HG03432 (cell line): Measurements from ENCODE around the gene SMURF1.

Experiments
- ATAC-seq: cut with Tn5 transposase; IDR thresholded peaks from one replicate; pipeline ENCODE4 v1.9.1; 2021; ENCODE audit warnings: mild to moderate bottlenecking, moderate library complexity; ENCODE audit not compliant: unreplicated experiment

Gene SMURF1

DNA sequence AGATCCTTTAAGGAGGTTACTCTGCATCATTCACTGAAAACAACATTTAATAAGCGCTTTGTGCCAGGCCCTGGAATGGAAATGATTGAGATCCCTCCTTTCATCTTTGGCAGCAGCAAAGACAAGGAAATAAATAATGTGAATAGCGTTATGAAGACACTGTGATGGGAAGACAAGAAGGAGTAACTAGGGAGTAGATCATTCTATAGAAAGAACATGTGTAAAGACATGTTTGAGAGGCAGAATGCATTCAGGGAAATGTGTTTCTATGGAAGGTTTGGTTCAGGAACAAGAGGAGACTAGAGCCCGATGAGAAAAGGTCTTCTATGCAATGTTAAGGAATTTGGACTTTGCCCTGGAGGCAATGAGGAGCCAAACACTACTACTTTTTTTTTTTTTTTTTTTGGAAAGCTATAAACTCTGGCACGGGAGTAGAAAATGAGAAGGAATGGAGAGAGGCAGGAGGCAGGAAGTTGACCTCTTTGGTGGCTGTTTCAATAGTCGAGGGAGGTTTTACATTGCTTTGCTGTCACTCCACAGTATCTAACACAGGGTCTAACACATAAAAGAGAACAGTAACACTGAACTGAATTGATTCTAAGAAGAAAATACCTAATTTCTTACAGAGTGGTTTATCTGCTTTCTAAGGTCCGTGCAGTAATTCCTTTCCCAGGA is 44.9 kb downstream of the SMURF1 start:
- ATAC-seq: no peak

DNA sequence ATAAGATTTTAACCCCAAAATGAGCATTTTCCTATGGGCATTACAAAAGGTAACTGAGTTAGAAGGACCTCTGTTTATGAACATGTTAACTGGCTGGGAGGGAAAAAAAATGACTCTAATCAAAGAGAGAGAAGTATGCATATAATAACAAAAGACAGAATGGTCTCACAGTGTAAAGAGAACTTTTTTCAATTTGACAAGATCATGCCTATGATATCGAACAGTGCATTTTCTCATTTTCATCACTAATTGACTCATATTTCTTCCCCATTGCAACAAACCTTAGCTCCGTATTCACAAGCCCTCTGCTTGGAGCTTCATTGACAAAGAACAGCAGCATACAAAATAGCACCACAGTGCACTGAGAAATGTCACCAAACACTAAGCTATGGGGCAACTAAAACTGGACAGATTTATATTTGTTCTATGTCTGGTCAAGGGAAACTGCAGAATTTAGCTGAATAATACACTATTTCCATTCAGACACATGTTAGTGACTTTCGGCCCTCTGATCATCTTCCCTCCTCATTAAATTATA is 45.6 kb downstream of the SMURF1 start:
- no peak for ATAC-seq

DNA sequence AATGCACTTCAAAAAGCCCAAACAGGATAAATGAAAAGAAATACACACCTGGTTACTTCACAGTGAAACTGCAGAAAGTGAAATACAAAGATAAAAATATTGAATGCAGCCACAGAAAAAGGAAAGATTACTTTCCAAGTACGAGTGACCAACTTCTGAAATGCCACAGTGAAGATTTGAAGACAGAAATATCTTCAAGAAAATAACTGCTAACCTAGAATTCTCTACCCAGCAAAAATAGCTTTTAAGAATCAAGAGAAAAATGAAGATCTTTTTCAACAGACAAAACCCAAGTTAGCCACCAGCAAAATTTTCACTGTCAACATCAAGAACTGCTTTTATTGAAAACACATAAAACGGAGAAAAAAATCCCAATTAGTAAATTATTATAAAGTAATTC is 46.2 kb downstream of the SMURF1 start:
- no peak for ATAC-seq

DNA sequence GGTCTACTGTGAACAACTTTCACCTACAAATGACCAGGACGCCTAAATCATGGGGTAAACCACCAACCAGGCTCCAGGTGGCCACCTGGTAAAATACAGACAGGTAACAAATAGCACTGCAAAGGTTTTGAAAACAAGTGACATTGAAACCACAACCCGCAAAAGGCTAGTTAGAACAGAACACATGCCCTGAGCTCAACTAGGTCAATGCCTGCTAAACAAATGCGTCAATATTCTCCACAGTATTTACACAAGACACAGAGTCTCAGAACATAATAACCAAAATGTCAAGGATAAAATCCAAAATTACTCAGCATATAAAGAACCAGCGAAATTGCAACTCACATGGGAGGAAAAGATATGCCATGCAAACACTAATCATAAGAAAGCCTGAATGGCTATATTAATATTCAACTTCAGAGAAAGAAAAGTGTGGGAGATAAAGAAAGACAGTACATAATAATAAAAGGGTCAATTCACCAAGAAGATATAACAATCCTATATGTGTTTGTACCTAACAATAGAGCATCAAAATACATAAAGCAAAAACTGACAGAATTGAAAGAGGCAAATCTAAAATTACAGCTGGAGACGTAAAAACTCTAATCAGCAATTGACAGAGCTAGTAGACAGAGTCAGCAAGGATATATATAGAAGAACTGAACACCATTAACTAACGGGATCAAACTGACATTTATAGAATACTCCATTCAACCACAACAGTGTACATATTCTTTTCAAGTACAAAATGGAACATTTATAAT is 47.6 kb downstream of the SMURF1 start:
- ATAC-seq: no peak

DNA sequence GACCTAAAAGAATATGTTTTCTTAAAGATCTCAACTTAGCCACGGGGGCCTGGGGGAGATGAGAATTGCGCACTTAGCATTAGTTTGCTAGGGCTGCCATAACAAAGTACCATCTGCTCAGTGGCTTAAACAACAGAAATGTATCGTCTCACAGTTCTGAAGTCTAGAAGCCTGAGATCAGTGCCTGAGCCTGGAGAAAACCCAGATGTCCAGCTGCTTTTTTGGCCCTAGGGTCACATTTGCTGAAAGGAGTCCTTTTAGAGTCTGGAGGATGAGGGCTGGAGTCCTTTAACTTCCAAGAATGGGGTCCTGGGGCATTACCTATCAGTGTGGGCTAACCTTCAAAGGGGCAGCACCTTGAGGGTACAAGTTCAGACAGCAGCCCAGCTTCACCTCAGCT is 48.2 kb downstream of the SMURF1 start:
- no peak for ATAC-seq

DNA sequence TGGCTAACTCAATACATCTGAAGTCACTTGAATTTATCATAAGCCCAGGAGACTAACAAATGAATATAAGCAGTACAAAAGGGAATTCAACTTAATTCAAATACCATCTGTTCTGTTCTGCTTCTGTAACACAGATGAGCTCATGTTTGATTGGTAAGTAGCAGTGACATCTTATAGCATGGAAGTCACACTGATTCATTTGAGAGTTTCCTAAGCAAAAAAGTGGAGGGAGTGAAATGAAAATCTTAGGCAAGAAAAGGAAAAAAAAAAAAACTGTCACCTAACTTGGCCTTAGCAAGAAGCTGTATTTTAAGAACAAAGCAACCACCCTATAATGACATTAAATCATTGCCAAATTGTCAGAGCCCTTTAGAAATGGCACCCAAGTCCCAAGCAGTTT is 49.5 kb downstream of the SMURF1 start:
- no peak for ATAC-seq

DNA sequence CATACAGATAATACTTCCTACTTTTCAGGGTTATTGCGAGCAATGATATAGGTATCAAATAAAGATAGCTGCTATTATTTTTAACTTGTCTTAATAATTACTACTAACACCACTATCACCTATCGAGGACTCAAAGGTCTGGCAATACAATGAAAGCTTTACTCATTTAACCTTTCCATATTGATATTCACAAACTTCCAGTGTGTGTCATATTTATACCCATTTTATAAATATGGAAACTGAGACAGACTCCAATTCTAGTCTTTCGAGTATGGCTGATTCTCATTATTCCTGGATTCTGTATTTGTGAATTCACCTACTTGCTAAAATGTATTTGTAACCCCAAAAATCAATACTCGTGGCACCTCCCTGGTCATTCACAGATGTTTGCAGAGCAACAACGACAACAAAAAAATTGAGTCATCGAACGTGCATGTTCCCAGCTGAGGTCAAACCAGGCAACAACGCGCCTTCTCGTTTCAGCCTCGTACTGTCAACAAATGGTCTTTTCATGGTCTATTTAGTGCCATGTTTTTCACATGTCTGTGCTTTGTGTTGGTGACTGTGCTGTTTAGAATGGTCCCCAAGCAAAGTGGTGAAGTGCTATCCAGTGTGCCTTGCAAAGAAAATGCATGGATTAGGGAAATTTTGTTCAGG is 51.7 kb downstream of the SMURF1 start:
- ATAC-seq: no peak

DNA sequence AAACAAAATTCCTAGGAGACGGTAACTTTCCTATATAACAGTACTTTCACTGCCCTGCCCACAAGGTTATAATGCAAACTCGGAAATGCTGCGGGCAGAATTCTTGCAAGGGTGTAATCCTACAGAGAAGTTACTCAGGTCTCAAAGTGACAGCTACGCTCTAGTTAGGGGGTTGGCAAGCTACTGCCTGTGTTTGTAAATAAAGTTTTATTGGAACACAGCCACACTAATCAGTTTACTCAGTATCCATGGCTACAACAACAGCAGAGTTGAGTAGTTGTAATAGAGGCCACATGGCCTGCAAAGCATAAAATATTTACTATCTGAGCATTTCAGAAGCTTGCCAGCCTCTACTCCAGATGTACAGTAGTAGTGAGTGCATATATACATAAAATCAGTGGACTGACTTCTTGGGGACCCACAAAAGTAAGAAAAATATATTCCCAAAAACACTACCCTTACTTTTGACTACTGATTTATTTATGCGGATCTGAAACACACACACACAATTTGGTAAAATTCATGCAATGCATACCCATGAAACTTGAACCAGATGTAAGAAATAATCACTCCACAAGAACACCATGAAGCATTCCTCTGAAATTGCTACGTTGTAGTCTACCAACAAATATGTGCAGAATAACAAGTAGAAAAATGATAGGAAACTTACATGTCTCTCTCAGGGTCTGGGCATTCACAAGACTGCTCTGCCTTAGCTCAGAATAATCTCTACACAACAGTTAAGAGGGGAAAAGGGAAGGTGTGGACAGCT is 53.0 kb downstream of the SMURF1 start:
- ATAC-seq: no peak

DNA sequence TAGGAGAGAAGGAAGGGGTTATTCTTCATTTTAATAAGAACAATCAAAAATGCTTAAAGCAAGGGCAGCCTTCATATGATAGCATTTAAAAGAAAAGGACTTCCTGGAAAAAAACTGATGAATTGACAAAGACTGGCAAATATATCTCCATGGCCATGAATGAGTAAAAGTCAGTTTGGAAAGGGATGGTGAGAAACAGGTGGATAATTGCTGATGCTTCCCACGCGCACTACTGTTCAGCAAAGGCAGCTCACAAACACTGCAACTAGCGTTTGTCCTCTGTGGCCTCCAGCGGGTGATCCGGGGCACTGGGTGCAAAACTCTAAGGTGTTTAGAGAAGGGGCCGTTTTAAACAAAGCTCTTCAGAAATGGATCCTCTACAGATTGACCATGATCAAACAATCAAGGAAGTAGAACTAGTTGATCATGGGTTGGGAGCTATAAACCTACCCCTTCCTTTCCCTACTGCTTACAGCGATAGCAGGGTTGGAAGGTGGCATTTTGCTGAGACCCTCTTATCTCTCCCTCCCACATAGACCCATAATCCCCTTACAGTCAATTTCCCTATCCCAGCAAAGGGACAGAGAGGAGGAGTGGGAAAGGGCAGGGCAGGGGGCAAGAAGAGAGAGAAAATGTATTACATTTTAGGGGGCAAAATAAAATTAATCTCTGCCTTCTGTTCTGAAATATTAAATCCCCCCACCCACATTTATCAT is 53.8 kb downstream of the SMURF1 start:
- no peak for ATAC-seq

DNA sequence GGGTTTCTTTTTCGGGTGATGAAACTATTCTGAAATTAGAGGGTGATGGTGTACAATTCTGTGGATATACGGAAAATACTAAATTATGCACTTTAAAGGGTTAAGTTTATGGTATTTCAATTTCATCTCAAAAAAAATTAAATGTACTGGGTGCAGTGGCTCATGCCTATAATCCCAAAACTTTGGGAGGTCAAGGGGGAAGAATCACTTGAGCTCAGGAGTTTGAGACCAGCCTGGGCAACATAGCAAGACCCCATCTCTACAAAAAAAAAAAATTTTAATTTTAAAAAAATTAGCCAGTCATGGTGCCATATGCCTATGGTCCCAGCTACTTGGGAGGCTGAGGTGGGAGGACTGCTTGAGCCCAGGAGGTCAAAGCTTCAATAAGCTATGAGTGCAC is 57.0 kb downstream of the SMURF1 start:
- no peak for ATAC-seq

DNA sequence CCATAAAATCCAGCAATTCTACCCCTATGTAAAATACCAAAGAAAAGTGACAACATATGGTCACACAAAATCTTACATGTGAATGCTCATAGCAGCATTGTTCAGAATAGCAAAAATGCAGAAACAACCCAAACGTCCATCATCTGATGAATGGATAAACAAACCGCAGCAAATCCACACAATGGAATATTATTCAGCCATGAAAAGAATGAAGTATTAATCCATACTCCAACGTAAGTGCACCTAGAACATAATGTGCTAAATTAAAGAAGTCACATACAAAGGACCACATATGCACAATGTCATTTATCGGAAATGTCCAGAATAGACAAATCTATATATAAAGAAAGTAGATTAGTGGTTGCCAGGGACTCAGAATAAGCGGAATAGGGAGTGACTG is 57.4 kb downstream of the SMURF1 start:
- no peak for ATAC-seq

DNA sequence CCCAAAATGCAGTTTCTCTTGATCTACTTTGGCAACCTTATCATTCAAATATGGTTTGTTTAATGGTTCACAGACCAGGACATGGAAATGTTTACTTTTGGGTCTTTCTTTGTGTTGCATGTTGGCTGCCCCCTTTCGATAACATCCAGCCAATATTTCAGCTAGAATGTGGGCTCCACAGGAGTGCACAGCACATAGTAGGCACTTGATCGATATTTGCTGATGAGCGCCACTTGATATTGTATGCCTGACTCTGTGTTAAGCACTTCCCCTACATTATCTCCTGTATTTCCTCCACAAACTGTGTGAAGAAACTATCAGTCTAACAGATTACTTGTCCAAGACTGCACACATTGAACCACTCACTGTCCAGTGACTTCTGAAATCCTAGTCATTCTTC is 60.2 kb downstream of the SMURF1 start:
- no peak for ATAC-seq

DNA sequence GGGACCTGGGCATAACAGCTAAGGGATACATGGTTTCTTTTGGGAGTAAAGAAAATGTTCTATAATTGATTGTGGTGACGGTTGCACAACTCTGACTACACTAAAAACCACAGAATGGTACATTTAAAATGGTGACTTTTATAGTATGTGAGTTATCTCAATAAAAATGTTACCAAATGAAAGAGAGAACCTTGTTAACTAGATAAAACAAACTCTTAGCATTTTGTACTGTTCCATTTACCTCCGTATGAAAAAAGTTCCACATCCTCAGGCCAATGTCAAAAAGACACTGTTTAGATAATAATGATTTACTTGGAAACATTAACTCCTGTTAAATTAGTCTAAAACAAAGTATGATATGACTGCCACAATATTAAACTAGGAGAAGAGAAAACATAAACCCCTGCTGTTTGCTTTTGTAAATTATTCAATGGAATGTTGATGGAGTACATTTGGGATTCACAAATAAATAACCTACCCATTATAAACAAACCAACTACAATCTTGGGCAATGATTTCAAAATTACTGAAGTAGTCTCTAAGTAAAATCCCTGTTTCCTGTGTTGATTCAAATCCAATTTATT is 60.7 kb downstream of the SMURF1 start:
- no peak for ATAC-seq

DNA sequence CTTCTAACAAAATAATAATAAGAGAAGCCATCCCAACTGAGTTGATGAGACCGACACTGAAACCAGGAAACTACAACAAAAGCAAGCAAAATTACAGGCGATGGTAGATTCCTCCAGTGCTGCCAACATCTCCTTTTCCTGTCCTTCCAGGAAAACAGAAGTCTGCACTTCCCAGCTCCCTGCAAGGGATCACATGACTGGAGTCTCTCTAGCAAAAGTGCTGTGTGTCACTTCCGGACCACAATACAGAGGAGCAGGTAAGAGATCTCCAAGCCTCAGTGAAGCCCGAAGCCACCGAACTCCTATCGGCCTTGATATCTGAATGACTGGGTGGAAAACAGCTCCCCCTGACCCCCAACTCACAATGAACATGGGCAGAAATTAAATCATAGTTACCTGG is 63.2 kb downstream of the SMURF1 start:
- no peak for ATAC-seq

DNA sequence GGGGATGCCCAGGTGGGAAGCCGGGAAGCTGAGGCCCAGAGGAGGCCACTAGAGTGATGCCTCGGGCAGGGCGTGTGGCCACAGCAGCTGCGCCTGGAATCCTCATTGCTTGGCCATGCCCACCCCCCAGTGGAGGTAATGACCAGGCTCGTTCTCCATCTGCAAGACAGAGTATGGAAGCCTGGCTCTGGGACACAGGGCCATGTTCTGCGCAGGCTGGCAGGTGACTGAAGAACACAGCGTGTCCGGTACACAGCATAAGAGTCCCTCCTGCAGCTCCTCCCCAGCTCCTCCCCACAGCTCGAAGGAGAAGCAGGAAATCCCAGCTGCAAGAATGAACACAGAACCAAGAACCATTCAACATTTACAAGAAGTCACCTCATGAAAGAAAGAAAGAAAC is 64.8 kb downstream of the SMURF1 start:
- no peak for ATAC-seq

DNA sequence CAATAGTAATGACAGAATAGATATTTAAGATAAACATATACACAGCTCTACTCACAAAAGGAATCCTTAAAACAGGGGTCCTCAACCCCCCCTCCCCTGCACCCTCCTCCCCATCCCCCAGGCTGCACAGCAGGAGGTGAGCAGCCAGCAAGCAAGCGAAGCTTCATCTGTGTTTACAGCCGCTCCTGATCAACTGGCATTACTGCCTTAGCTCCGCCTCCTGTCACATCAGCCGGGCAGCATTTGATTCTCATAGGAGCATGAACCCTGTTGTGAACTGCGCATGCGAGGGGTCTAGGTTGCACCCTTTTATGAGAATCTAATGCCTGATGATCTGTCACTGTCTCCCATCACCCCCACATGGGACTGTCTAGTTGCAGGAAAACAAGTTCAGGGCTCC is 65.5 kb downstream of the SMURF1 start:
- ATAC-seq: no peak

DNA sequence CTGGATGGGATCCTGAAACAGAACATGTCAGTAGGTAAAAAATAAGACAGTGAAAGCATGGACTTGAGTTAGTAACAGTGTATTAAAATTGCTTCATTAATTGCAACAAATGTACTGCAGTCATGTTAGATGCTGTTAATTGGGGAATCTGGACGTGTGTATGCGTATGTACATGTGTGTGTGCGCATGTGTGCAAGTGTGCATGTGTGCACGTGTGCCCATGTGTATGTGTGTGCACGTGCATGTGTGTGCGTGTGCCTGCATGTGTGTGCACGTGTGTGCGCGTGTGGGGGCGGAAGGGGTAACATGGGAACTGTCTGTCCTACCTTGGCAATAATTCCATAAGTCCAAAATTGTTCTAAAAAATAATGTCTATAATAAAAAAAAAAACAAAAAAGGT is 67.3 kb downstream of the SMURF1 start:
- no peak for ATAC-seq

DNA sequence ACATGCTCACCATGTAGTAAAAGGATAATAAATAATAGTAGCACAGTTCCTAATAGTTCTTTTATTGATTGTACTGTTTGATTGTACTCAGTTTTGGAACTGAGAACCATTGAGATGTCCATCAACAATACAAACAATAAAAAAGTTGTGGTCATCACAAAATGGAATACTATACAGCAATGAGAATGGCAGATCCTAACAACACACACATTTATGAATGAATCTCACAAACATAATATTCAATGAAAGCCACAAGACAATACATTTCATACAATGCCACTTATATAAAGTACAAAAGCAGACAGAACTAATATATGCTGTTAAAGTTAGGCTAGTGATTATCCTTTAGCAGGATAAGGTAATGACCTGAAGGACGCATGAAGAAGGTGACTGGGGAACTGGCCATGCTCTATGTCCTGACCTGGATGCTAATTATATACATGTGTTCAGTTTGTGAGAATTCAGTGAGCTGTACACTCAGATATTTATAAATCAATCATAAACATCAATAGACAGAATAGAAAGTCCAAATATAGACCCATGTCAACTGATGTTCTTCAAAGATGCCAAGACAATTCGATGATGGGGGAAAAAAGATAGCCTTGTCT is 70.0 kb downstream of the SMURF1 start:
- ATAC-seq: no peak

DNA sequence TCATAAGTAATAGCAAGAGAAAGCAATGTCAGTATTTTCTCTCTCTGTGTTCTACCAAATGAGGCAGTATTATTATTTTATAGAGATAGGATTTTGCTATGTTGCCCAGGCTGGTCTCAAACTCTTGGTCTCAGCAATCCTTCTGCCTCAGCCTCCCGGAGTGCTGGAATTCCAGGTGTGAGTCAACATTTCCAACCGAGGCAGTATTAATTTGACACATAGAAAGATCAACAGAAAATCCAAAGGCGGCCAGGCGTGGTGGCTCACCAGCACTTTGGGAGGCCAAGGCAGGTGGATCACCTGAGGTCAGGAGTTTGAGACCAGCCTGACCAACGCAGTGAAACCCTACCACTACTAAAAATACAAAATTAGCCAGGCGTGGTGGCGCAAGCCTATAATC is 71.8 kb downstream of the SMURF1 start:
- no peak for ATAC-seq

DNA sequence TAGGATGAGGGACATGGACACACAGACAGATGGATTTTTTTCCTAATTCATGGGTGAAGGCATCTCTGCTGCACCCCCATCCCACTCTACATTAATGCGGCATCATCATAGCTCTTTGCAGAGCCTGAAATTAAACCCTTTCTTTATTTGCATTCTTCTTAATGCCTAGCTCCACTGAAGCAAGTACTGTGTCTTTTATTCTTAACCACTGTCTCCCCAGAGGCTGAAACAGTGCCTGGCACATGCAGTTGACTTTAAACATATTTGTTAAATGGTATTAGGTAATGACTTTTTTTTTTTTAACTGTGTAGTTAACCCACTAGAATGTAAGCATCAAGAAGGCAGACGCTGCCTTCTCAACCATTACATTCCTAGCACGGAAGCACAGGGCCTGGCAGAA is 73.5 kb downstream of the SMURF1 start:
- no peak for ATAC-seq
